HUDEP-2 (cell line): ENCODE measurements around the gene C6orf141.
"Not testable (repeated sequence)": the region's sequence is repeated elsewhere in the genome, so short reads cannot be mapped to it uniquely, and the experiment has no call there.

ENCODE experiments used
- DNase-seq, 76 experiments: peaks; one replicate each; lab custom pipeline; 2025; ENCODE audit not compliant: unreplicated experiment in 76 of 76; lab: John Stamatoyannopoulos, UW

C6orf141 gene

GRCh38 chr6:49565855-49566254 is 15.4 kb downstream of the C6orf141 start:
- no peak for DNase-seq

- no peak for DNase-seq
These were observed 20.1 kb downstream of the C6orf141 start for GRCh38 chr6:49570474-49571079.

- no peak for DNase-seq
These were observed 26.1 kb downstream of the C6orf141 start for GRCh38 chr6:49576618-49577017.

GRCh38 chr6:49579649-49580048 is 29.2 kb downstream of the C6orf141 start:
- no peak for DNase-seq

GRCh38 chr6:49582529-49582928 is 32.1 kb downstream of the C6orf141 start:
- DNase-seq: no peak

- DNase-seq: not testable (repeated sequence)
These were observed 36.8 kb downstream of the C6orf141 start for GRCh38 chr6:49587262-49587661.
